AG04449 (cell line): ENCODE data around the gene TBATA.

Experiments
- CTCF ChIA-PET: fragments of 350-600 bp; formaldehyde crosslinking; extraction: SDS; loops from one replicate; lab custom pipeline; 2021; ENCODE audit warnings: antibody characterized with exemption; lab: Yijun Ruan, JAX
- POLR2A ChIA-PET: fragments of 400-600, 350-600 bp; formaldehyde crosslinking; extraction: SDS; loops from one replicate; lab custom pipeline; 2020; ENCODE audit warnings: antibody characterized with exemption, inconsistent platforms; lab: Yijun Ruan, JAX
- DNase-seq: peaks from one replicate; pipeline ENCODE4 v3.0.0-alpha.2; 2010; ENCODE audit warnings: low read depth, low spot score
- H3K4me3 ChIP-seq: 2 replicates; pipeline ENCODE4 v1.5.1; 2011; ENCODE audit warnings: low read depth, mild to moderate bottlenecking, control low read depth, low read length
- TF ChIP-seq, protein P1 (sequence below): IDR thresholded peaks from one replicate; pipeline ENCODE4 v1.5.1; 2011; ENCODE audit warnings: mild to moderate bottlenecking, moderate library complexity, low read length, control low read depth, inconsistent platforms; ENCODE audit not compliant: insufficient read depth; ENCODE audit errors: missing control alignments

TBATA gene

DNA sequence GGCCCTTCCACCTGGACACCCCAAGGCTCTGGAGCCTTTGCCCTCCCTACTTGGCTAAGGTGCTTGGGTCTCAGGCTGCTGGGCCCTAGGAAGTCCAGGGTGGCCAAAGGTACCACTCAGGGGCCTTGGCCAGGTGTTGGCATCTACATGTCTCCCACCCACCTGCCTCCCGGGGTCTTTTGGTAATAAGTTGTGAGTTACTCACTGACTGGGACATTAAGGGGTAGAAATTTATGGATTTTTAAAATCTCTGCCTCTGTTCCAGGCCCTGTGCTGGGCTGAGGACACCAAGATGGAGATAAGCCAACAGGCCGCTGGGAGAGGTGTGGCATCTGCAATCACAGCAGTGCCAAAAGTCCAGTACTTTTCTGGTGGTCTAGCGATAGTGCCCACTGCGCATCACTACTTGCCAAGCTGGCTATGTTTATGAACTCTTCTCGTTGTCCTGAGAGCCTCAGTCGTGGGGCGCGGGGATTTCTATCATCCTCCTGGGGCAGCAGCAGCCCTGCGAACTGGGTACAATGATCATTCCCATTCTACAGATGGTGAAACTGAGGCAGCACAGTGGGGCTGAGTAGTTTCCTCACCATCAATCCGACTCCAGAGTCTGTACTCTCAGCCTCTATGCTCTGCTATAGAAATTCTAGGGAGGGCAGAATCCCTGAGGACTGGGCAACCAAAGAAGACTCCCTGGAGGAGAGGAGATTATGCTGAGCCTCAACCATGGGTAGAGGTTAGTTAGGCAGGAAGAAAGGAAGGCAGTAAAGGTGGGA, 36.2 kb downstream of the TBATA start:
- CTCF ChIA-PET = interaction anchor here (0.6 to 16.5 kb wide), 3 partner anchors 9 to 199 kb away, joined by 3 to 155 read pairs (median 3); no protein-coding TSS in a partner anchor
- POLR2A ChIA-PET = no interaction called here
- DNase-seq = no peak
- H3K4me3 ChIP-seq = no peak overlapping the region
- TF ChIP-seq, protein P1, sequence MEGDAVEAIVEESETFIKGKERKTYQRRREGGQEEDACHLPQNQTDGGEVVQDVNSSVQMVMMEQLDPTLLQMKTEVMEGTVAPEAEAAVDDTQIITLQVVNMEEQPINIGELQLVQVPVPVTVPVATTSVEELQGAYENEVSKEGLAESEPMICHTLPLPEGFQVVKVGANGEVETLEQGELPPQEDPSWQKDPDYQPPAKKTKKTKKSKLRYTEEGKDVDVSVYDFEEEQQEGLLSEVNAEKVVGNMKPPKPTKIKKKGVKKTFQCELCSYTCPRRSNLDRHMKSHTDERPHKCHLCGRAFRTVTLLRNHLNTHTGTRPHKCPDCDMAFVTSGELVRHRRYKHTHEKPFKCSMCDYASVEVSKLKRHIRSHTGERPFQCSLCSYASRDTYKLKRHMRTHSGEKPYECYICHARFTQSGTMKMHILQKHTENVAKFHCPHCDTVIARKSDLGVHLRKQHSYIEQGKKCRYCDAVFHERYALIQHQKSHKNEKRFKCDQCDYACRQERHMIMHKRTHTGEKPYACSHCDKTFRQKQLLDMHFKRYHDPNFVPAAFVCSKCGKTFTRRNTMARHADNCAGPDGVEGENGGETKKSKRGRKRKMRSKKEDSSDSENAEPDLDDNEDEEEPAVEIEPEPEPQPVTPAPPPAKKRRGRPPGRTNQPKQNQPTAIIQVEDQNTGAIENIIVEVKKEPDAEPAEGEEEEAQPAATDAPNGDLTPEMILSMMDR = no peak

DNA sequence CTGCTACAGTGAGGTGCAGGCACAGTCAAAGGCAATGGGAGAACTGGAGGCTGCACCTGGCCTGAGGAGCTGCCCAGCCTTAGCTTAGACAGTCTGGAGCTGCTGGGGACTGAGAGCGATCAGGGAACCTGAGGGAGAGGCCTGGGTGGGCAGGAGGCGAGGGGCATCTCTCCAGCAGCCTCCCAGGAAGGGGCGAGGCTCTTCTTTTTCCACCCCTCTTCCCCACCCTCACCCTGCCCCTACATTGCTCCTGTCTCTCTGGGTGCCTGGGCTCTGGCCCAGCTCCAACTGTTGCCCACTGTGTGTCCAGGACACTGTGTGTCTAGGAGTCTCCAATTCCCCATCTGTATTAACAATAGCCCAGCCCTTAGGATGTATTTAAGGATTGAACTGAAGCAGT, 36.9 kb downstream of the TBATA start:
- ChIA-PET POLR2A (no interaction called here), CTCF (interaction anchor here (1.1 to 16.5 kb wide), 5 partner anchors 10 to 205 kb away, joined by 3 to 155 read pairs (median 3); no protein-coding TSS in a partner anchor)
- DNase-seq = no peak
- TF ChIP-seq, protein P1 = no peak
- H3K4me3 ChIP-seq = no peak overlapping the region

DNA sequence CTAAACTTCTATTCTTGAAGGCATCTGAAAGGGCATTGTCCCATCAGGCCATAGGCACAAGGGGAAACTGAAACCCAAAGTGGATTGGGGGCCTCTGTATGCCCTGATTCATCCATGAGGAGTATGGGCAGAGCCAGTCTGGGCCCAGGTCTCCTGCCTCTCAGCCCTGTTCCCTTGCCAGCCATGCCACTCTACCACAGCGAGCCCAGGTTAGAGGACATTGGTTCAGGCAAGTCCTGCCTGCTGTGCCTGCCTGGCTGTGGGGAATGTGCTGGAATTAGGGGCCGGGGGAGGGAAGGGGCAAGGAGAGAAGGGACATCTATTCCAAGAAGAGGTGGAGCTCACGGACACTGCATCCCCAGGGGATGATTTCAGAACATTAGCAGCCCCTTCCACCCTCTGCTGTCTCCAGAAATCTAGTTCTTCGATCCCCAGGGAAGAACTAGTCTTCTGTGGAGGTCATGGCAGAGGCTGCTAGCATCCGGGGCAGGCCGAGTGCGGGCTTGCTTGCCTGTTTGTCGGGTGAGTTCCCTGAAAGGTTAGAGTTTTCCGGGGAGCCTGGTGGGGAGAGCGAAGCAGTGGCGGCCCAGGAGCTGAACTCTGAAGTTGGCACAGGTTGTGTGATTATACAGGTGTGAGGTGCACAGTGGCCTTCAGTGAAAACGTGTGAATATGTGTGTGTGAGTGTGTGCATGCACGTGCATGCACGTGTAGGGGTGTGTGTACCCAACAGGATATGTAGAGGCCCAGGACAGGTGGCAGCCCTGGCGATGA, 37.8 kb downstream of the TBATA start:
- POLR2A ChIA-PET = no interaction called here
- no peak overlapping the region for H3K4me3 ChIP-seq
- CTCF ChIA-PET = interaction anchor here (1.1 to 16.5 kb wide), 5 partner anchors 11 to 204 kb away, joined by 3 to 155 read pairs (median 3); no protein-coding TSS in a partner anchor
- TF ChIP-seq, protein P1 = no peak
- no peak for DNase-seq

DNA sequence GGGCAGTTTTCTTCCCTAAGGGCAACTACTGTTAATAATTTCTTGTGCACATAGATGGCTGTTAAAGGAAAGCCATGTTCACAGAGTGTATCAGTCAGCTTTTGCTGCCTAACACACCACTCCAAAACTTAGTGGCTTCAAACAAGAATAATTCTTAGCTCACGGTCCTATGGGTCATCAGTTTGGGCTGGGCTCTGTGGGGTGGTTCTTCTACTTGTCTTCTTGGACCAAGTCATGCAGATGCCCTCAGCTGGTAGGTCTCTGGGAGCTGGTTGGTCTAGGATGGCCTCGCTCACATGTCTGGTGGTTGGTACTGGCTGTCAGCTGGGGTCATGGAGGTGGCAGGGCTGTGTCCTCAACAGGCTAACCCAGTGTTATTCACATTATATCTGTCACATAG, 39.6 kb downstream of the TBATA start:
- ChIA-PET CTCF (interaction anchor here (1.4 to 16.5 kb wide), 3 partner anchors 13 to 196 kb away, joined by 3 to 155 read pairs (median 12); no protein-coding TSS in a partner anchor), POLR2A (no interaction called here)
- no peak overlapping the region for H3K4me3 ChIP-seq
- TF ChIP-seq, protein P1 = no peak
- no peak for DNase-seq

DNA sequence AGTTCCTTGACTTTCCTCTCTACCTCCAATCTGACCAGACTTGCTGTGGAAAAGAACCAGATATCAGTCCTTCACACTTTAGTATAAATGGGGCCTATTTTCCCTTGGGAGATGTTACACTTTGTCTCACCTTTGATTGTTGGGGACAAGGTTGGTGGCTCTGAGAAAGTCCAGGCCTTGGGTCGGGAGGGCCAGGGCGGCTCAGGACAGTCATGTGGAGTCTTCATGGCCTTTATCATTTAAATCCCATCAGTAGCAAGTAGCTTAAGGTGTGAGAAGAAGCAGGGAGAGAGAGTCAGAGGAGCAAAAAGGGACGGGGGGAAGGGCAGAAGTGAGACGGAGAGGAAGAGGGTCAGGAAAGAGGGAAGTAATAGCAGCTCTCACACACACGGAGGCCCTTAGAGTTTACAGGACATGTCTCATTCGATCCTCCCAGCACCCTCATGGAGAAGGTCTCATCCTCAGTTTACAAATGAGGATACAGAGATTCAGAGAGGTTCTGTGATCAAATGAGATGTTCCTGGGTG, 40.5 kb downstream of the TBATA start:
- no peak overlapping the region for H3K4me3 ChIP-seq
- ChIA-PET POLR2A (no interaction called here), CTCF (interaction anchor here (3.3 to 16.5 kb wide), 2 partner anchors 14 to 195 kb away, joined by 17 to 155 read pairs; no protein-coding TSS in a partner anchor)
- TF ChIP-seq, protein P1 = no peak
- DNase-seq = no peak
